HEK293T (cell line): ENCODE measurements around the gene NDUFAF2.

Source experiments
- CTCF ChIA-PET: fragments of 350-600 bp; formaldehyde crosslinking; extraction: SDS; loops from one replicate; lab custom pipeline; 2021; ENCODE audit warnings: antibody characterized with exemption, inconsistent platforms; lab: Yijun Ruan, JAX
- POLR2A ChIA-PET: fragments of 350-600 bp; formaldehyde crosslinking; extraction: SDS; loops from one replicate; lab custom pipeline; 2020; ENCODE audit warnings: antibody characterized with exemption, inconsistent platforms; lab: Yijun Ruan, JAX
- DNase-seq: peaks from one replicate; pipeline ENCODE4 v3.0.0; 2012; ENCODE audit warnings: mixed read lengths; ENCODE audit errors: extremely low spot score
- ARNT ChIP-seq: fragments of 450-650 bp; IDR thresholded peaks from 2 replicates; pipeline ENCODE4 v1.6.1; 2017; ENCODE audit warnings: mild to moderate bottlenecking
- BHLHE40 ChIP-seq: fragments of 450-650 bp; IDR thresholded peaks from 2 replicates; pipeline ENCODE4 v1.6.1; 2016; ENCODE audit warnings: mild to moderate bottlenecking, moderate library complexity, borderline replicate concordance
- CTBP1 ChIP-seq: fragments of 450-650 bp; IDR thresholded peaks from 2 replicates; pipeline ENCODE4 v1.6.1; 2016; ENCODE audit warnings: borderline replicate concordance
- ELF4 ChIP-seq: fragments of 450-650 bp; IDR thresholded peaks from 2 replicates; pipeline ENCODE4 v1.6.1; 2017; ENCODE audit warnings: antibody characterized with exemption
- FOXA1 ChIP-seq: fragments of 450-650 bp; IDR thresholded peaks from 2 replicates; pipeline ENCODE4 v1.6.1; 2016; ENCODE audit warnings: mild to moderate bottlenecking
- FOXK2 ChIP-seq: fragments of 450-650 bp; IDR thresholded peaks from 2 replicates; pipeline ENCODE4 v1.6.1; 2016; ENCODE audit warnings: mild to moderate bottlenecking
- FOXM1 ChIP-seq: fragments of 450-650 bp; IDR thresholded peaks from 2 replicates; pipeline ENCODE4 v1.6.1; 2017; ENCODE audit warnings: mild to moderate bottlenecking, borderline replicate concordance
- HDGF ChIP-seq: fragments of 450-650 bp; IDR thresholded peaks from 2 replicates; pipeline ENCODE4 v1.6.1; 2017; ENCODE audit warnings: antibody characterized with exemption, borderline replicate concordance
- L3MBTL2 ChIP-seq: fragments of 450-650 bp; conservative IDR thresholded peaks from 2 replicates; pipeline ENCODE4 v1.6.1; 2016; ENCODE audit warnings: mild to moderate bottlenecking
- LEF1 ChIP-seq: fragments of 450-650 bp; IDR thresholded peaks from 2 replicates; pipeline ENCODE4 v1.6.1; 2017; ENCODE audit warnings: mild to moderate bottlenecking, borderline replicate concordance
- NFRKB ChIP-seq: fragments of 450-650 bp; IDR thresholded peaks from 2 replicates; pipeline ENCODE4 v1.6.1; 2016; ENCODE audit warnings: mild to moderate bottlenecking, moderate library complexity
- PKNOX1 ChIP-seq: fragments of 450-650 bp; IDR thresholded peaks from 2 replicates; pipeline ENCODE4 v1.6.1; 2016
- SP1 ChIP-seq: fragments of 450-650 bp; IDR thresholded peaks from 2 replicates; pipeline ENCODE4 v1.6.1; 2017
- SUZ12 ChIP-seq: fragments of 450-650 bp; IDR thresholded peaks from 2 replicates; pipeline ENCODE4 v1.6.1; 2016; ENCODE audit warnings: mild to moderate bottlenecking
- TARDBP ChIP-seq: fragments of 450-650 bp; IDR thresholded peaks from 2 replicates; pipeline ENCODE4 v1.6.1; 2016
- ZNF384 ChIP-seq: fragments of 450-650 bp; IDR thresholded peaks from 2 replicates; pipeline ENCODE4 v1.6.1; 2016

The NDUFAF2 gene

GRCh38 chr5:60959156-60959555 is 14.2 kb downstream of the NDUFAF2 start:
- ChIA-PET POLR2A (no interaction called here), CTCF (no interaction called here)
- no peak for DNase-seq
- no peak for TF ChIP-seq PKNOX1

- ChIA-PET POLR2A (no interaction called here), CTCF (interaction anchor here (0.8 kb wide), 1 partner anchor 261 kb away, joined by 5 read pairs; the partner anchor contains the start of gene DEPDC1B)
- TF ChIP-seq LEF1 (no peak), FOXA1 (no peak), TARDBP (no peak), HDGF (no peak), ELF4 (no peak), ARNT (no peak), ZNF384 (no peak), FOXK2 (no peak), NFRKB (no peak), SP1 (no peak), BHLHE40 (no peak), SUZ12 (no peak), CTBP1 (no peak), L3MBTL2 (no peak), PKNOX1 (no peak), FOXM1 (no peak)
- no peak for DNase-seq
Observed at GRCh38 chr5:60960591-60960990, 15.6 kb downstream of the NDUFAF2 start.

- TF ChIP-seq LEF1 (no peak), HDGF (no peak), TARDBP (no peak), FOXM1 (no peak), SUZ12 (no peak), FOXK2 (no peak), BHLHE40 (no peak), ARNT (no peak), FOXA1 (no peak), L3MBTL2 (no peak), PKNOX1 (no peak), NFRKB (no peak), ZNF384 (no peak), SP1 (no peak), ELF4 (no peak), CTBP1 (no peak)
- no peak for DNase-seq
- CTCF ChIA-PET, result interaction anchor here (0.7 kb wide), 1 partner anchor 300 kb away, joined by 4 read pairs; no protein-coding TSS in a partner anchor
- POLR2A ChIA-PET, result no interaction called here
Observed at GRCh38 chr5:60961685-60962084, 16.7 kb downstream of the NDUFAF2 start.

- no peak for DNase-seq
- ChIA-PET CTCF (no interaction called here), POLR2A (no interaction called here)
- TF ChIP-seq FOXK2, result no peak
- no peak for TF ChIP-seq ARNT
- no peak for TF ChIP-seq CTBP1
- no peak for TF ChIP-seq PKNOX1
- no peak for TF ChIP-seq HDGF
- no peak for TF ChIP-seq L3MBTL2
- TF ChIP-seq LEF1, result no peak
Observed at GRCh38 chr5:60972231-60972630, 27.2 kb downstream of the NDUFAF2 start.

GRCh38 chr5:60977956-60978737 is 33.1 kb downstream of the NDUFAF2 start:
- ChIA-PET CTCF (no interaction called here), POLR2A (no interaction called here)
- DNase-seq, result no peak
- TF ChIP-seq PKNOX1, result no peak
- no peak for TF ChIP-seq NFRKB
- no peak for TF ChIP-seq FOXK2
- no peak for TF ChIP-seq FOXM1
